Activated naive CD8-positive, alpha-beta T cell treated with anti-CD3 and anti-CD28 coated beads, Interleukin-2, amount 10 ng/mL, durations not matched to agents 7 days and 5 days (primary cell): ENCODE measurements around the gene KIR3DL1. TPM values are rescaled to one million over a fixed set of nuclear protein-coding genes. Genes with fewer than 3 reads are reported as not detected.
"Not testable (repeated sequence)": the region's sequence is repeated elsewhere in the genome, so short reads cannot be mapped to it uniquely, and the experiment has no call there.

Experiments used
- ATAC-seq: fragments of 150-1000 bp; cut with Tn5 transposase; one replicate; pipeline ENCODE4 v1.10.0; 2021; ENCODE audit warnings: low read depth, moderate library complexity
- POLR2A ChIA-PET: fragments of 350-600 bp; sonication (Branson Sonifier 250); formaldehyde crosslinking; loops from one replicate; lab custom pipeline; 2021; ENCODE audit warnings: antibody characterized with exemption; lab: Charles Lee
- DNase-seq: peaks from one replicate; pipeline ENCODE4 v3.0.0; 2021
- H3K27ac Mint-ChIP-seq: one replicate; pipeline ENCODE4 v1.8.0; 2022; ENCODE audit warnings: mild to moderate bottlenecking, mixed read lengths
- H3K27me3 Mint-ChIP-seq: one replicate; pipeline ENCODE4 v1.8.0; 2022; ENCODE audit warnings: mild to moderate bottlenecking, moderate library complexity, mixed read lengths
- H3K36me3 Mint-ChIP-seq: one replicate; pipeline ENCODE4 v1.8.0; 2021; ENCODE audit warnings: mild to moderate bottlenecking, mixed read lengths
- H3K4me1 Mint-ChIP-seq: one replicate; pipeline ENCODE4 v1.8.0; 2021; ENCODE audit warnings: mixed read lengths
- H3K4me3 Mint-ChIP-seq: one replicate; pipeline ENCODE4 v1.8.0; 2022; ENCODE audit warnings: mild to moderate bottlenecking, moderate library complexity, mixed read lengths
- H3K9me3 Mint-ChIP-seq: one replicate; pipeline ENCODE4 v1.8.0; 2021; ENCODE audit warnings: mixed read lengths
- total RNA-seq, 2 experiments: library from RNA; stranded (reverse); gene quantifications; one replicate each; pipeline ENCODE4 v1.2.3, GENCODE V29; 2021

Gene KIR3DL1
- under 1 TPM in 1 of 2 experiments, not detected in 1; 0.23 TPM for total RNA-seq

DNA sequence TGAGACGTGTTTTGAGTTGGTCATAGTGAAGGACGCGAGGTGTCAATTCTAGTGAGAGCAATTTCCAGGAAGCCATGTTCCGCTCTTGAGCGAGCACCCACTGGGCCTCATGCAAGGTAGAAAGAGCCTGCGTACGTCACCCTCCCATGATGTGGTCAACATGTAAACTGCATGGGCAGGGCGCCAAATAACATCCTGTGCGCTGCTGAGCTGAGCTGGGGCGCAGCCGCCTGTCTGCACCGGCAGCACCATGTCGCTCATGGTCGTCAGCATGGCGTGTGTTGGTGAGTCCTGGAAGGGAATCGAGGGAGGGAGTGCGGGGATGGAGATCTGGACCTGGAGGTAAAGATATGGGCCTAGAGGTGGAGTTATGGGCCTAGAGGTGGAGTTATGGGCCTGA lies at the start of gene KIR3DL1:
Gene KIR3DL1 (plus strand): TSS at position 218 of the 400 bp plus-strand sequence.
- not testable (repeated sequence) for H3K27ac Mint-ChIP-seq

DNA sequence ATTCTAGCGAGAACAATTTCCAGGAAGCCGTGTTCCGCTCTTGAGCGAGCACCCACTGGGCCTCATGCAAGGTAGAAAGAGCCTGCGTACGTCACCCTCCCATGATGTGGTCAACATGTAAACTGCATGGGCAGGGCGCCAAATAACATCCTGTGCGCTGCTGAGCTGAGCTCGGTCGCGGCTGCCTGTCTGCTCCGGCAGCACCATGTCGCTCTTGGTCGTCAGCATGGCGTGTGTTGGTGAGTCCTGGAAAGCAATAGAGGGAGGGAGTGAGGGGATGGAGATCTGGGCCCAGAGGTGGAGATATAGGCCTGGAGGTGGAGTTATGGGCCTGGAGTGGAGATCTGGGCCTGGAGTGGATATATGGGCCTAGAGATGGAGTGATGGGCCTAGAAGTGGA lies 46.6 kb upstream of the KIR3DL1 start, which contains the start of gene KIR2DL1:
Gene KIR2DL1 (plus strand): TSS at position 148 of the 400 bp plus-strand sequence. CDS start 58 bp downstream, at position 206.
- ATAC-seq, H3K27me3 Mint-ChIP-seq, POLR2A ChIA-PET, H3K4me3 Mint-ChIP-seq, H3K9me3 Mint-ChIP-seq, DNase-seq, H3K4me1 Mint-ChIP-seq, H3K36me3 Mint-ChIP-seq: not testable (repeated sequence)
- peak within 1 kb of the TSS; percentile 11 for H3K27ac Mint-ChIP-seq

More for the DNA sequence above, at the start of gene KIR3DL1:
- POLR2A ChIA-PET, ATAC-seq, H3K9me3 Mint-ChIP-seq, H3K4me1 Mint-ChIP-seq, H3K4me3 Mint-ChIP-seq, H3K36me3 Mint-ChIP-seq, DNase-seq, H3K27me3 Mint-ChIP-seq: not testable (repeated sequence)

- H3K36me3 Mint-ChIP-seq, H3K9me3 Mint-ChIP-seq, DNase-seq, POLR2A ChIA-PET, H3K27me3 Mint-ChIP-seq, H3K4me1 Mint-ChIP-seq, ATAC-seq, H3K4me3 Mint-ChIP-seq: not testable (repeated sequence)
- H3K27ac Mint-ChIP-seq = peak overlapping the region; percentile 11
These were observed 45.8 kb upstream of the KIR3DL1 start for GRCh38 chr19:54770511-54770910.

DNA sequence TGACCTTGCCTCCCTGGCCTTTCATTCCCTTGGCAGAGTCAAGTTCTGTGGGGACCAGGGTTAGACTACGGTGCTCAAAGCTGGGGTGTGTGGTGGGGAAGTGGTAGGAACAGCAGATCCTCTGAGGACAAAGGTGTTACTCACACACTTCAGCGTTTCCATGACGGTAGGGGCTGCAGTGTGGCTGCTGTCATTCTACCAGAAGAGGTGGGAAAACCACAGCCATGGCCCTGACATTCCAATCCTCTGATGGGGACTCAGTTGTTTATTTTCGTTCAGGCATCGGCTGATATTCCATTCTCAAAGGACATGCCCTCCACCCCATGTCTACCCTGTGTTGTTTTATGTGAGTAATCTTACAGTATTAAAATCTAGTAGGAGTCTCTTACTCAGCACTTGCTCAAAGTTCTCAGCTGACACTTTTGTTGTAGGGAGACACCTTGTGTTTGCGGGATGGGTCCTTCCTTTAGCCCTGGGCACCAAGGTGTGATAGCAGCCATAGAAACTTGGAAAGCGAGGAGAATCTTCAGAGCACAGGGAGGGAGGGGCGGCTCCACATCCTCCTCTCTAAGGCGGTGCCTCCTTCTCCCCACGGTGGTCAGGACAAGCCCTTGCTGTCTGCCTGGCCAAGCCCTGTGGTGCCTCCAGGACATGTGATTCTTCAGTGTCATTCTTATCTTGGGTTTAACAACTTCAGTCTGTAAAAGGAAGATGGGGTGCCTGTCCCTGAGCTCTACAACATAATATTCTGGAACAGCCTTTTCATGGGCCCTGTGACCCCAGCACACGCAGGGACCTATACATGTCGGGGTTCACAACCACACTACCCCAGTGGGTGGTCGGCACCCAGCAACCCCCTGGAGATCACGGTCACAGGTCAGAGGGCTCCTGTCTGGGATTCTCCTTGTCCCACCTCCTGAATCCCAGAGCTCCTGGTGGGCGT lies 45.0 kb upstream of the KIR3DL1 start:
- H3K4me3 Mint-ChIP-seq, H3K27me3 Mint-ChIP-seq, DNase-seq, H3K27ac Mint-ChIP-seq, POLR2A ChIA-PET, H3K36me3 Mint-ChIP-seq, H3K4me1 Mint-ChIP-seq, H3K9me3 Mint-ChIP-seq, ATAC-seq: not testable (repeated sequence)

DNA sequence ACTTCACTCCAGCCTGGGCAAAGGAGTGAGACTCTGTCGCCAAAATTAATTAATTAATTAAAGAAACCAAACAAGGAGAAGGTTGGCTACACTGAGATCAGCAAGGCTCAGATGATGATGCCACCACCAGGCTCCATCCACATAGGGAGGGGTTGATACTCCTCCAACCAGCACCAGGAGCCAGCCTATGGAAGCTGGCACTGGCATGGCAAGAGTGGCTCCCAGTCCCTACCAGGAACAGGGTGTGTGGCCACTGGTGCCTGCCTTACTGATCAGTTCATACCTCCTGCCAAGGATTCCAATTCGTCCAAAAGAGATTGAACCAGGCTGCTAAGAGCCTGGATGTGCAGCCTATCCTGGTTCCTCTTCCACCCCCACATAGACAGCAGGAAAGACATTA lies 43.6 kb upstream of the KIR3DL1 start:
- H3K36me3 Mint-ChIP-seq, ATAC-seq: not testable (repeated sequence)

GRCh38 chr19:54775095-54775815 lies 41.0 kb upstream of the KIR3DL1 start:
- H3K36me3 Mint-ChIP-seq, POLR2A ChIA-PET, H3K4me1 Mint-ChIP-seq, H3K27ac Mint-ChIP-seq, DNase-seq, ATAC-seq, H3K4me3 Mint-ChIP-seq, H3K9me3 Mint-ChIP-seq: not testable (repeated sequence)
- H3K27me3 Mint-ChIP-seq = peaks cover 15% of the 10 kb centered on the region

More for the DNA sequence above, 43.6 kb upstream of the KIR3DL1 start:
- POLR2A ChIA-PET, H3K4me1 Mint-ChIP-seq, DNase-seq, H3K4me3 Mint-ChIP-seq, H3K9me3 Mint-ChIP-seq, H3K27me3 Mint-ChIP-seq: not testable (repeated sequence)
- peak overlapping the region; percentile 35 for H3K27ac Mint-ChIP-seq

GRCh38 chr19:54775830-54776229 lies 40.4 kb upstream of the KIR3DL1 start:
- not testable (repeated sequence) for H3K4me3 Mint-ChIP-seq, H3K9me3 Mint-ChIP-seq, H3K27ac Mint-ChIP-seq

DNA sequence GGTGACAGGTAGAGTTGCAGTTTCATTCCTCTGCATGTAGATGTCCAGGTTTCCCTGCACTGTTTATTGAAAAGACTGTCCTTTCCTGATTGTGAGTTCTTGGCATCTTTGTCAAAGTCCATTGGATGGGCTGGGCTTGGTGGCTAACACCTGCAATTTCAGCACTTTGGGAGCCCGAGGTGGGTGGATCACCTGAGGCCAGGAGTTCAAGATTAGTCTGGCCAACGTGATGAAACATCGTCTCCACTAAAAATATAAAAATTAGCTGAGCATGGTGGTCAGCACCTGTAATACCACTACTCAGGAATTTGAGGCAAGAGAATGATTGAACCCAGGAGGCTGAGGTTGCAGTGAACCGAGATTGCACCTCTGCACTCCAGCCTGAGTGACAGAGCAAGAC lies 38.4 kb upstream of the KIR3DL1 start:
- H3K27ac Mint-ChIP-seq, H3K4me3 Mint-ChIP-seq, H3K36me3 Mint-ChIP-seq, POLR2A ChIA-PET, H3K9me3 Mint-ChIP-seq, H3K4me1 Mint-ChIP-seq, ATAC-seq, DNase-seq: not testable (repeated sequence)
- peaks cover 15% of the 10 kb centered on the region for H3K27me3 Mint-ChIP-seq

More at GRCh38 chr19:54775830-54776229, 40.4 kb upstream of the KIR3DL1 start:
- ATAC-seq, H3K4me1 Mint-ChIP-seq, H3K36me3 Mint-ChIP-seq, POLR2A ChIA-PET, DNase-seq: not testable (repeated sequence)
- peaks cover 15% of the 10 kb centered on the region for H3K27me3 Mint-ChIP-seq

GRCh38 chr19:54778896-54779295 lies 37.4 kb upstream of the KIR3DL1 start:
- H3K9me3 Mint-ChIP-seq, POLR2A ChIA-PET, H3K27ac Mint-ChIP-seq, ATAC-seq, DNase-seq, H3K4me3 Mint-ChIP-seq, H3K4me1 Mint-ChIP-seq, H3K36me3 Mint-ChIP-seq: not testable (repeated sequence)
- peaks cover 18% of the 10 kb centered on the region for H3K27me3 Mint-ChIP-seq

DNA sequence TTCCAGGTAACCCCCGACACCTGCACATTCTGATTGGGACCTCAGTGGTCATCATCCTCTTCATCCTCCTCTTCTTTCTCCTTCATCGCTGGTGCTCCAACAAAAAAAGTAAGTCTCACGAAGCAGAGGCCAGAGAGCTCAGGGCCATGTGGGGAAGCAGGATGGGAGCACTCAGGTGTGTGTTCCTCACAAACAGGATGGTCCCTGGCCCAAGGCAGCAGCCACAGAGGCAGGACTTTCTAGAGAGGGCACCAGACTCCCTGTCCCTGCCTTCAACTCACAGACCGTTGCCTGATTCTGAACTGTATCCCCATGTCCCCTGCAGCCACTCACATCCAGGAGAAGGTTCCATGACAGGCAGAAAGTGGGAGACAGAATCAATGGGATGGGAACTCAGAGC lies 33.4 kb upstream of the KIR3DL1 start:
- H3K4me1 Mint-ChIP-seq, H3K27ac Mint-ChIP-seq, H3K4me3 Mint-ChIP-seq, POLR2A ChIA-PET, DNase-seq, H3K9me3 Mint-ChIP-seq, H3K36me3 Mint-ChIP-seq, ATAC-seq: not testable (repeated sequence)
- H3K27me3 Mint-ChIP-seq = peaks cover 16% of the 10 kb centered on the region

GRCh38 chr19:54786091-54786723 lies 30.1 kb upstream of the KIR3DL1 start:
- H3K27me3 Mint-ChIP-seq, ATAC-seq, H3K4me3 Mint-ChIP-seq, H3K9me3 Mint-ChIP-seq, H3K36me3 Mint-ChIP-seq, H3K27ac Mint-ChIP-seq, DNase-seq, H3K4me1 Mint-ChIP-seq, POLR2A ChIA-PET: not testable (repeated sequence)

GRCh38 chr19:54788154-54788553 lies 28.1 kb upstream of the KIR3DL1 start:
- H3K27ac Mint-ChIP-seq, H3K36me3 Mint-ChIP-seq, H3K4me3 Mint-ChIP-seq, DNase-seq, H3K27me3 Mint-ChIP-seq, H3K4me1 Mint-ChIP-seq, H3K9me3 Mint-ChIP-seq, ATAC-seq, POLR2A ChIA-PET: not testable (repeated sequence)

DNA sequence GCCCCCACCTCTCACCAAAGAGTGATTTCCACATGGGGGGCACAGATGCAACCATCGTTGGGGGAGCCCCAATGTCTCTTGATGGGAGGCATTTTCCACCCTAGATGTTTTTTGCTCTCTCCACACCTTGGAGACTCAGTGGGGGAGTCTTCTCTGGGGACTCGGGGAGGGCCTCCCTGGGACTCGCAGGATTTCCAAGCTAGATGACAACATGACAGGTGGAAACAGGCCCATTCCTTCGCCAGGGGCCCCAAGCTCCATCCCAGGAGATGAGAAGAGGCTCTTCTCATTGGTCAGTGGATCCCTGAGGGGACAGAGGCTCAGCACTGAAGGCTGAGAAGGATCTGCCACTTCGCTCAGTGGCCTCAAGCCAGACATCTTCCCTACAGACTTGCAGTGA lies 25.6 kb upstream of the KIR3DL1 start:
- Mint-ChIP-seq H3K4me3 (no peak overlapping the region), H3K36me3 (no peaks in the 10 kb centered on the region), H3K4me1 (peaks cover 14% of the 10 kb centered on the region), H3K27ac (no peak overlapping the region), H3K27me3 (peaks cover 9% of the 10 kb centered on the region), H3K9me3 (no peaks in the 10 kb centered on the region)
- ATAC-seq (no peak), DNase-seq (no peak)
- POLR2A ChIA-PET = no interaction called here
